SK-N-SH (cell line): ENCODE results near the gene FARSB.

Experiments
- CTCF ChIP-seq: fragments of 200-600 bp; sonication (generic); IDR thresholded peaks from 2 replicates; pipeline ENCODE4 v1.6.1; 2017; ENCODE audit warnings: antibody characterized with exemption, mild to moderate bottlenecking, moderate library complexity
- EZH2phosphoT487 ChIP-seq: fragments of 200-600 bp; sonication (generic); IDR thresholded peaks from 2 replicates; pipeline ENCODE4 v1.6.1; 2017; ENCODE audit warnings: low read depth, mixed run types, mild to moderate bottlenecking, antibody characterized with exemption, moderate library complexity, borderline replicate concordance
- FOSL2 ChIP-seq: IDR thresholded peaks from 2 replicates; pipeline ENCODE4 v1.4.0; 2012; ENCODE audit warnings: low read depth, mild to moderate bottlenecking, moderate library complexity, borderline replicate concordance
- MAX ChIP-seq: IDR thresholded peaks from 2 replicates; pipeline ENCODE4 v1.4.0; 2012; ENCODE audit warnings: low read depth
- NFIC ChIP-seq: IDR thresholded peaks from 2 replicates; pipeline ENCODE4 v1.4.0; 2012; ENCODE audit warnings: borderline replicate concordance
- PBX3 ChIP-seq: IDR thresholded peaks from 2 replicates; pipeline ENCODE4; 2012
- POLR2AphosphoS5 ChIP-seq: IDR thresholded peaks from 2 replicates; pipeline ENCODE4 v1.6.1; 2012; ENCODE audit warnings: low read depth, low read length
- SIN3A ChIP-seq: IDR thresholded peaks from 2 replicates; pipeline ENCODE4 v1.6.1; 2012; ENCODE audit warnings: low read depth, mild to moderate bottlenecking, low read length, moderate library complexity, borderline replicate concordance
- SMC3 ChIP-seq: IDR thresholded peaks from 2 replicates; pipeline ENCODE4 v1.6.1; 2012; ENCODE audit warnings: low read depth, low read length, improper control_type of control experiment
- TAF1 ChIP-seq: IDR thresholded peaks from 2 replicates; pipeline ENCODE4 v1.6.1; 2012; ENCODE audit warnings: low read depth, mild to moderate bottlenecking, low read length, moderate library complexity, borderline replicate concordance
- USF2 ChIP-seq: fragments of 150-350 bp; IDR thresholded peaks from 2 replicates; pipeline ENCODE4 v1.6.1; 2017; ENCODE audit warnings: antibody characterized with exemption, low read length, low read depth, borderline replicate concordance
- YY1 ChIP-seq: IDR thresholded peaks from 2 replicates; pipeline ENCODE4 v1.4.0; 2012; ENCODE audit warnings: low read depth, mild to moderate bottlenecking
- ZBTB33 ChIP-seq: IDR thresholded peaks from 2 replicates; pipeline ENCODE4 v1.4.0; 2012; ENCODE audit warnings: low read depth, borderline replicate concordance

GRCh38 chr2:222689322-222689721, 33.4 kb upstream of the FARSB start:
- TF ChIP-seq SMC3: no peak
- no peak for TF ChIP-seq CTCF
- TF ChIP-seq FOSL2: no peak
- TF ChIP-seq NFIC: no peak
- TF ChIP-seq MAX: no peak
- no peak for TF ChIP-seq PBX3
- TF ChIP-seq SIN3A: no peak
- no peak for TF ChIP-seq YY1
- TF ChIP-seq EZH2phosphoT487: no peak
- no peak for TF ChIP-seq TAF1
- TF ChIP-seq POLR2AphosphoS5: no peak
- TF ChIP-seq ZBTB33: no peak
- no peak for TF ChIP-seq USF2
